ENCODE results near the gene SLC30A1. TPM values are rescaled to one million over a fixed set of nuclear protein-coding genes. Genes with fewer than 3 reads are reported as not detected.

SLC30A1 gene
- total and polyA plus RNA-seq, 2 of the 13 experiments (the other 11 are each of a cell fraction or from before 2014, with no cell fraction given): 5.9 to 24.4 TPM

- ATAC-seq: no peak
- FAIRE-seq: no peak
- in situ Hi-C loops (cut with HindIII; ENCODE audit: extremely low pct_ligation_motif_present, low pct_unique_long_range_greater_than_20kb): no loop called here
- peaks cover 44% of the 10 kb centered on the region for H3K4me1 ChIP-seq (ENCODE audit: insufficient read depth, low read length)
- POLR2A ChIA-PET: no interaction called here
- CTCF ChIA-PET (ENCODE audit: low intra/inter-chr PET ratio, low total read pairs): no interaction called here
- peak; percentile 18 for DNase-seq (ENCODE audit: low spot score)
- 9% methylated on average over 6 of the region's 6 CpGs for WGBS (ENCODE audit: low lambda C conversion rate)
- no peaks in the 10 kb centered on the region for H4K20me1 ChIP-seq (ENCODE audit: insufficient read depth, low read length)
- no peak overlapping the region for H3K4me2 ChIP-seq (ENCODE audit: low read depth, low read length)
- H2AFZ ChIP-seq (ENCODE audit: low read length): no peak overlapping the region
- H3K4me3 ChIP-seq (replicated peaks in 1 of 3; ENCODE audit: insufficient read depth in 1 of 3, low read depth in 2 of 3, low read length in 3 of 3): no peak overlapping the region
- intact Hi-C loops (cut with micrococcal nuclease; ENCODE audit: unreplicated experiment): no loop called here
- H3K9ac ChIP-seq (ENCODE audit: insufficient read depth, low read depth, low read length): no peak overlapping the region
- no peaks in the 10 kb centered on the region for H3K79me2 ChIP-seq (ENCODE audit: insufficient read depth, low read length)
- H3K27me3 ChIP-seq (ENCODE audit: control insufficient read depth in 1 of 2, insufficient read depth in 2 of 2, low read length in 2 of 2): peaks cover 0 to 24% of the 10 kb centered on the region in 2 experiments; a peak in 2 of 5 replicates
- H3K27ac ChIP-seq (ENCODE audit: extremely low read length, insufficient read depth, low read length): no peak overlapping the region
- TF ChIP-seq ZBTB21 (CRISPR knock-in tag; IDR thresholded peaks at IDR 0.05): no peak
- peak; percentile 95; the same call in 1 of the 2 replicates for TF ChIP-seq MYNN (CRISPR knock-in tag; IDR thresholded peaks at IDR 0.05; ENCODE audit: low read depth)
- H3K9me3 ChIP-seq (ENCODE audit: low read length): no peaks in the 10 kb centered on the region
- H3K36me3 ChIP-seq (replicated peaks in 1 of 2; ENCODE audit: control insufficient read depth in 1 of 2, insufficient read depth in 2 of 2, low read length in 2 of 2): no peaks in the 10 kb centered on the region
- BruUV-seq (replicated peaks): no TSS peak
Measured at GRCh38 chr1:211547710-211548109, 31.3 kb downstream of the SLC30A1 start.

GRCh38 chr1:211546543-211546942 is 32.4 kb downstream of the SLC30A1 start:
- peaks cover 46% of the 10 kb centered on the region for H3K4me1 ChIP-seq (ENCODE audit: insufficient read depth, low read length)
- H2AFZ ChIP-seq (ENCODE audit: low read length): no peak overlapping the region
- ATAC-seq (no peak), FAIRE-seq (no peak), DNase-seq (ENCODE audit: low spot score) (no peak)
- TF ChIP-seq MEIS2 (CRISPR knock-in tag; IDR thresholded peaks at IDR 0.05): no peak
- TF ChIP-seq ZNF547 (CRISPR knock-in tag; IDR thresholded peaks at IDR 0.05): no peak
- no peak for TF ChIP-seq IKZF5 (CRISPR knock-in tag; IDR thresholded peaks at IDR 0.05)
- TF ChIP-seq PRDM10 (CRISPR knock-in tag; IDR thresholded peaks at IDR 0.05; ENCODE audit: low read depth): no peak
- no peak for TF ChIP-seq ZBTB1 (CRISPR knock-in tag; IDR thresholded peaks at IDR 0.05; ENCODE audit: borderline replicate concordance)
- no TSS peak for BruUV-seq (replicated peaks)
- H3K36me3 ChIP-seq (replicated peaks in 1 of 2; ENCODE audit: control insufficient read depth in 1 of 2, insufficient read depth in 2 of 2, low read length in 2 of 2): no peaks in the 10 kb centered on the region
- ChIA-PET CTCF (ENCODE audit: low intra/inter-chr PET ratio, low total read pairs) (no interaction called here), POLR2A (no interaction called here)
- no peaks in the 10 kb centered on the region for H3K9me3 ChIP-seq (ENCODE audit: low read length)
- H3K9ac ChIP-seq (ENCODE audit: insufficient read depth, low read depth, low read length): no peak overlapping the region
- no peaks in the 10 kb centered on the region for H3K79me2 ChIP-seq (ENCODE audit: insufficient read depth, low read length)
- no peak overlapping the region for H3K4me3 ChIP-seq (replicated peaks in 1 of 3; ENCODE audit: insufficient read depth in 1 of 3, low read depth in 2 of 3, low read length in 3 of 3)
- H3K27me3 ChIP-seq (ENCODE audit: control insufficient read depth in 1 of 2, insufficient read depth in 2 of 2, low read length in 2 of 2): peaks cover 0 to 24% of the 10 kb centered on the region in 2 experiments; a peak in 2 of 5 replicates
- in situ Hi-C loops (cut with HindIII; ENCODE audit: extremely low pct_ligation_motif_present, low pct_unique_long_range_greater_than_20kb): no loop called here
- H4K20me1 ChIP-seq (ENCODE audit: insufficient read depth, low read length): no peaks in the 10 kb centered on the region
- H3K27ac ChIP-seq (ENCODE audit: extremely low read length, insufficient read depth, low read length): no peak overlapping the region
- intact Hi-C loops (cut with micrococcal nuclease; ENCODE audit: unreplicated experiment): no loop called here
- no peak overlapping the region for H3K4me2 ChIP-seq (ENCODE audit: low read depth, low read length)
- 44% methylated on average over 7 of the region's 7 CpGs for WGBS (ENCODE audit: low lambda C conversion rate)

Measured in HepG2 (cell line).